GM19397 (cell line): ENCODE measurements around the gene ASB1.

Source experiments
- ATAC-seq: cut with Tn5 transposase; IDR thresholded peaks from one replicate; pipeline ENCODE4 v1.9.1; 2021; ENCODE audit warnings: mild to moderate bottlenecking, moderate library complexity; ENCODE audit not compliant: unreplicated experiment

ASB1 gene

GRCh38 chr2:238422285-238422684 is 4.4 kb upstream of the ASB1 start:
- no peak for ATAC-seq

- no peak for ATAC-seq
These were observed 3.8 kb upstream of the ASB1 start for GRCh38 chr2:238422940-238423339.

GRCh38 chr2:238423561-238424312 is 3.0 kb upstream of the ASB1 start:
- ATAC-seq, result no peak

- no peak for ATAC-seq
These were observed 2.4 kb upstream of the ASB1 start for GRCh38 chr2:238424313-238424700.

- no peak for ATAC-seq
These were observed 1.2 kb upstream of the ASB1 start for GRCh38 chr2:238425505-238425978.

GRCh38 chr2:238425979-238426567 is 654 bp upstream of the ASB1 start:
- no peak for ATAC-seq

GRCh38 chr2:238427435-238428162 is 872 bp downstream of the ASB1 start:
- ATAC-seq, result no peak

- no peak for ATAC-seq
These were observed 2.1 kb downstream of the ASB1 start for GRCh38 chr2:238428866-238429265.

GRCh38 chr2:238430781-238431180 is 4.1 kb downstream of the ASB1 start:
- no peak for ATAC-seq

- ATAC-seq, result no peak
These were observed 4.7 kb downstream of the ASB1 start for GRCh38 chr2:238431456-238431855.

GRCh38 chr2:238433300-238433915 is 6.7 kb downstream of the ASB1 start:
- no peak for ATAC-seq

- ATAC-seq, result no peak
These were observed 7.5 kb downstream of the ASB1 start for GRCh38 chr2:238433941-238434845.

GRCh38 chr2:238434846-238435751 is 8.4 kb downstream of the ASB1 start:
- no peak for ATAC-seq

- ATAC-seq, result no peak
These were observed 9.0 kb downstream of the ASB1 start for GRCh38 chr2:238435752-238436096.

GRCh38 chr2:238438856-238439849 is 12.4 kb downstream of the ASB1 start:
- ATAC-seq, result no peak

GRCh38 chr2:238439917-238440316 is 13.2 kb downstream of the ASB1 start:
- ATAC-seq, result no peak

GRCh38 chr2:238440331-238440730 is 13.6 kb downstream of the ASB1 start:
- no peak for ATAC-seq

- ATAC-seq, result no peak
These were observed 14.0 kb downstream of the ASB1 start for GRCh38 chr2:238440767-238441166.
